HepG2 (cell line): ENCODE results near the gene WNT4. TPM values are rescaled to one million over a fixed set of nuclear protein-coding genes. Genes with fewer than 3 reads are reported as not detected.

Experiments used
- ATAC-seq: fragments of 200-7000 bp; cut with Tn5 transposase; 3 replicates; pipeline ENCODE4 v1.9.1; 2020; ENCODE audit warnings: mild to moderate bottlenecking, moderate library complexity
- BruUV-seq: library from RNA; stranded (reverse); fragments of 400-500 nt; replicated peaks from 2 replicates; lab custom pipeline; 2021; lab: Mats Ljungman, UMichigan
- CTCF ChIA-PET: fragments of 300-600 bp; formaldehyde crosslinking; extraction: SDS; loops from one replicate; lab custom pipeline; 2021; ENCODE audit warnings: low total read pairs, inconsistent platforms, low intra/inter-chr PET ratio; lab: Yijun Ruan, JAX
- POLR2A ChIA-PET: fragments of 350-600 bp; sonication (Branson Sonifier 250); formaldehyde crosslinking; loops from one replicate; lab custom pipeline; 2020; ENCODE audit warnings: antibody characterized with exemption, inconsistent platforms; lab: Yijun Ruan, JAX
- DNase-seq: peaks from one replicate; pipeline ENCODE4 v3.0.0-alpha.2; 2015; ENCODE audit warnings: low spot score
- FAIRE-seq: peaks from 3 replicates; lab custom pipeline; 2011; peaks lifted over from hg19 to GRCh38; lab: Jason Lieb, UNC
- H2AFZ ChIP-seq: one replicate; pipeline ENCODE4 v1.6.1; 2011; ENCODE audit warnings: low read length, inconsistent platforms
- H3K27ac ChIP-seq: fragments of 300-600 bp; 3 replicates; pipeline ENCODE4 v1.8.0; 2011; ENCODE audit warnings: mixed run types, mild to moderate bottlenecking, mixed read lengths, low read length, inconsistent platforms; ENCODE audit not compliant: insufficient read depth; ENCODE audit errors: extremely low read length
- H3K27me3 ChIP-seq, 2 experiments: fragments of 200-600 bp in 1 of 2; 2 replicates in 1 of 2; 3 replicates in 1 of 2; pipeline versions ENCODE4 v1.6.0 to v1.8.0; 2011; ENCODE audit warnings: low read length in 2 of 2, mild to moderate bottlenecking in 2 of 2, moderate library complexity in 2 of 2, inconsistent platforms in 1 of 2; ENCODE audit not compliant: insufficient read depth in 2 of 2, control insufficient read depth in 1 of 2
- H3K36me3 ChIP-seq, 2 experiments: fragments of 200-600 bp in 1 of 2; replicated peaks in 1 of 2; 2 replicates in 1 of 2; 3 replicates in 1 of 2; pipeline versions ENCODE4 v1.5.1 to v1.8.0; 2011; ENCODE audit warnings: low read length in 2 of 2, inconsistent platforms in 1 of 2; ENCODE audit not compliant: insufficient read depth in 2 of 2, control insufficient read depth in 1 of 2
- H3K4me1 ChIP-seq: 2 replicates; pipeline ENCODE4 v1.5.1; 2012; ENCODE audit warnings: low read length, inconsistent platforms; ENCODE audit not compliant: insufficient read depth
- H3K4me2 ChIP-seq: 2 replicates; pipeline ENCODE4 v1.6.0; 2011; ENCODE audit warnings: low read depth, low read length, inconsistent platforms
- H3K4me3 ChIP-seq, 3 experiments: fragments of 200-600 bp in 1 of 3; sonication (generic), shearing (Covaris generic) in 1 of 3; replicated peaks in 1 of 3; 2 replicates each; pipeline ENCODE4 v1.5.1; 2011 to 2016; ENCODE audit warnings: low read length in 3 of 3, inconsistent platforms in 2 of 3, low read depth in 2 of 3, mild to moderate bottlenecking in 2 of 3, control low read depth in 1 of 3, mixed read lengths in 1 of 3; ENCODE audit not compliant: insufficient read depth in 1 of 3
- H3K79me2 ChIP-seq: one replicate; pipeline ENCODE4 v1.6.1; 2011; ENCODE audit warnings: low read length, inconsistent platforms; ENCODE audit not compliant: insufficient read depth
- H3K9ac ChIP-seq: 2 replicates; pipeline ENCODE4 v1.6.0; 2011; ENCODE audit warnings: mild to moderate bottlenecking, low read depth, low read length, inconsistent platforms; ENCODE audit not compliant: insufficient read depth
- H3K9me3 ChIP-seq: 2 replicates; pipeline ENCODE4 v1.5.1; 2012; ENCODE audit warnings: mild to moderate bottlenecking, low read length
- H4K20me1 ChIP-seq: 2 replicates; pipeline ENCODE4 v1.6.0; 2011; ENCODE audit warnings: inconsistent platforms, mild to moderate bottlenecking, low read length, moderate library complexity; ENCODE audit not compliant: insufficient read depth
- SNAPC5 ChIP-seq: sonication (generic); formaldehyde crosslinking; IDR thresholded peaks from 2 replicates; pipeline ENCODE4 v1.8.1; 2023; ENCODE audit warnings: mild to moderate bottlenecking, missing genetic modification reagents, borderline replicate concordance
- ZKSCAN5 ChIP-seq: sonication (generic); formaldehyde crosslinking; IDR thresholded peaks from 2 replicates; pipeline ENCODE4 v1.5.1; 2020; ENCODE audit warnings: mild to moderate bottlenecking, missing genetic modification reagents
- ZNF18 ChIP-seq: sonication (generic); formaldehyde crosslinking; IDR thresholded peaks from 2 replicates; pipeline ENCODE4 v1.8.0; 2022; ENCODE audit warnings: mild to moderate bottlenecking, missing genetic modification reagents; ENCODE audit not compliant: insufficient replicate concordance
- ZNF441 ChIP-seq: sonication (generic); formaldehyde crosslinking; IDR thresholded peaks from 2 replicates; pipeline ENCODE4 v1.7.0; 2021; ENCODE audit warnings: missing genetic modification reagents, borderline replicate concordance
- ZNF629 ChIP-seq: sonication (generic); formaldehyde crosslinking; conservative IDR thresholded peaks from 2 replicates; pipeline ENCODE4 v1.5.0; 2020; ENCODE audit warnings: missing genetic modification reagents
- WGBS: methylation state at CpG from one replicate; pipeline ENCODE4 v1.1.6; 2017; ENCODE audit warnings: low lambda C conversion rate; 5-methylcytosine and 5-hydroxymethylcytosine counted together
- in situ Hi-C: cut with HindIII; loops from 2 replicates; pipeline ENCODE4 v1.10.0; 2017; ENCODE audit warnings: low pct_unique_long_range_greater_than_20kb; ENCODE audit not compliant: extremely low pct_ligation_motif_present
- intact Hi-C: fragments of 100-400 bp; cut with micrococcal nuclease; formaldehyde crosslinking; loops from one replicate; pipeline ENCODE4 v1.10.0; 2022; ENCODE audit not compliant: unreplicated experiment
- polyA plus RNA-seq, 8 experiments: library from polyadenylated mRNA; depleted of rRNA in 3 of 8; stranded (reverse) in 7 of 8; unstranded in 1 of 8; fragments of >200 nt; fragmentation: Illumina TruSeq in 4 of 8; extraction: Trizol in 4 of 8; gene quantifications; 2 replicates each; pipeline versions ENCODE4 v1.2.1 to v1.2.3, GENCODE V29; 2011 to 2016; ENCODE audit warnings: low read depth in 4 of 8, missing spikeins in 1 of 8, mixed read lengths in 1 of 8; ENCODE audit not compliant: insufficient read depth in 1 of 8
- total RNA-seq, 5 experiments: library from RNA; depleted of rRNA; stranded (reverse); fragments of >200 nt; fragmentation: Illumina TruSeq; extraction: Trizol; gene quantifications; 2 replicates each; pipeline ENCODE4 v1.2.3, GENCODE V29; 2016; ENCODE audit warnings: low read depth in 1 of 5

WNT4 gene
- total and polyA plus RNA-seq, 2 of the 13 experiments (the other 11 are each of a cell fraction or from before 2014, with no cell fraction given) = not detected

- Histone ChIP-seq H3K79me2 (no peaks in the 10 kb centered on the region), H3K27ac (no peak overlapping the region), H4K20me1 (peaks cover 4% of the 10 kb centered on the region; the same call in 1 of the 2 replicates), H3K9me3 (no peaks in the 10 kb centered on the region), H2AFZ (no peak overlapping the region), H3K27me3 (peaks cover 12 to 71% of the 10 kb centered on the region in 2 experiments), H3K4me3 (no peak overlapping the region), H3K4me2 (no peak overlapping the region), H3K4me1 (peaks cover 9% of the 10 kb centered on the region), H3K9ac (no peak overlapping the region), H3K36me3 (no peaks in the 10 kb centered on the region)
- in situ Hi-C loops = no loop called here
- DNase-seq (no peak), ATAC-seq (no peak), FAIRE-seq (no peak)
- WGBS = 28% methylated on average over 5 of the region's 17 CpGs
- intact Hi-C loops = no loop called here
- POLR2A ChIA-PET = no interaction called here
- CTCF ChIA-PET = no interaction called here
- no peak for TF ChIP-seq ZKSCAN5
- BruUV-seq = no TSS peak
Measured at GRCh38 chr1:22159891-22160290, 17.0 kb upstream of the WNT4 start.

- TF ChIP-seq ZNF629 (CRISPR knock-in tag) (peak; percentile 83), SNAPC5 (no peak), ZNF441 (no peak), ZNF18 (CRISPR knock-in tag) (no peak)
- Histone ChIP-seq H3K9me3 (no peaks in the 10 kb centered on the region), H3K36me3 (no peaks in the 10 kb centered on the region), H3K27me3 (peaks cover 14 to 76% of the 10 kb centered on the region in 2 experiments), H2AFZ (no peak overlapping the region), H3K27ac (no peak overlapping the region), H3K4me2 (no peak overlapping the region), H3K9ac (no peak overlapping the region), H3K79me2 (no peaks in the 10 kb centered on the region), H4K20me1 (peaks cover 4% of the 10 kb centered on the region; the same call in 1 of the 2 replicates), H3K4me3 (no peak overlapping the region), H3K4me1 (peaks cover 9% of the 10 kb centered on the region)
- ChIA-PET CTCF (no interaction called here), POLR2A (no interaction called here)
- DNase-seq = no peak
- WGBS = 24% methylated on average over 3 of the region's 4 CpGs
- no peak for ATAC-seq
- intact Hi-C loops = no loop called here
- no peak for FAIRE-seq
- in situ Hi-C loops = no loop called here
- BruUV-seq = no TSS peak
Measured at GRCh38 chr1:22158654-22159053, 15.8 kb upstream of the WNT4 start.
